GM18909 (cell line): Measurements from ENCODE around the gene HHIPL1.
A peak's percentile ranks its signal among the peaks of the same experiment; 100 is the strongest.

Source experiments
- ATAC-seq: cut with Tn5 transposase; IDR thresholded peaks from one replicate; pipeline ENCODE4 v1.9.1; 2021; ENCODE audit warnings: mild to moderate bottlenecking; ENCODE audit not compliant: unreplicated experiment, poor library complexity

Gene HHIPL1

DNA sequence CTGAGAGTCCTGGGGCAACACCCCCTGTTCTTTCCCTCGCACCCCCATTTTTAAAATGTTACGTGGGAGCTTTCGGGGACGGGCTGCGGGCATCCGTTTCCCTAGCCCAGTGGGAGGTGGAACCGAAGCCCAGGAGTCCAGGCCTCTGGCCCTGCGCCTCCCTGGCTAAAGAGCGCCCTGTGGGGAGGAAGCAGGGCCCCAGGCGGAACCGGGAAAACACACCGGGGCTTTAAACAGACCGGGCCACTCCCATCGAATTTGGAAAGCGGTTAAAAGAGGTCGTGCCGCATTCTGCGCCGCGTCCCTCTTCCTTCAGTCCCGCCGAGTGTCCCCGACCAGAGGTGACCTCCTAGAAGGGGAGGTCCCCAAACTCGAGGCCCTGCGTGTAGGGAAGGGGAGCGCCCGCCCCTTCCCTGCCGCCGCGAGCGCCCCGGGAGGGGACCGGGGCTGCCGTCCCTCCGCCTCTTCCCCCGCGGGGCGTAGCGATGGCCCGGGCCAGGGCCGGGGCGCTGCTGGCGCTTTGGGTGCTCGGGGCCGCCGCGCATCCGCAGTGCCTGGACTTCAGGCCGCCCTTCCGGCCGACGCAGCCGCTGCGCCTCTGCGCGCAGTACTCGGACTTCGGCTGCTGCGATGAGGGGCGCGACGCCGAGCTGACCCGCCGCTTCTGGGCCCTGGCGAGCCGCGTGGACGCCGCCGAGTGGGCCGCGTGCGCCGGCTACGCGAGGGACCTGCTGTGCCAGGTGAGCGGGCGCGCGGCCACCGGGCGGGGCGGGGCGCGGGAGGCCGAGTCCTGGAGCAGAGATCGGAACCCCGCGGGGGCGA lies at the start of gene HHIPL1:
Gene HHIPL1, plus strand, starts transcription at position 407 of the 822 bp plus-strand sequence. Its CDS starts 79 bp downstream, at position 486.
- no peak for ATAC-seq

DNA sequence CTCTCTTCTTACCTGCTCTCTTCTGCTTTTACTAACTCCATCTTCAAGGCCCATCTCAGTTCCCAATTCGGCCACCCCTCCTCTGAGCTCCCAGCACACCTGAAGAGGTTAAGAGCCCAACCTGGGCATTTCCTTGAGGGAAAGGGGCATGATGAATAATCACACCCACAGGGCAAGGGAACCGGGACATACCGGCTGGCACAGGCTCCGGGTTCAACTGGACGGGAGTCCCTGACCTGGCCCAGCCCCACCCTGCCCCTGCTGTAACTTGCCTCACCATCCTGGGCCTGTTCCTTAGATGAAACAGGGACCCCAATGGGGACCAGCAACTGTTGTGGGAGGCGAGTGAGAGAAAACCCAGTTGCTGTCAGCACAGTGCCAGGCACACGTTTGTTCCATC lies 49.4 kb upstream of the HHIPL1 start:
- peak; percentile 1 for ATAC-seq

DNA sequence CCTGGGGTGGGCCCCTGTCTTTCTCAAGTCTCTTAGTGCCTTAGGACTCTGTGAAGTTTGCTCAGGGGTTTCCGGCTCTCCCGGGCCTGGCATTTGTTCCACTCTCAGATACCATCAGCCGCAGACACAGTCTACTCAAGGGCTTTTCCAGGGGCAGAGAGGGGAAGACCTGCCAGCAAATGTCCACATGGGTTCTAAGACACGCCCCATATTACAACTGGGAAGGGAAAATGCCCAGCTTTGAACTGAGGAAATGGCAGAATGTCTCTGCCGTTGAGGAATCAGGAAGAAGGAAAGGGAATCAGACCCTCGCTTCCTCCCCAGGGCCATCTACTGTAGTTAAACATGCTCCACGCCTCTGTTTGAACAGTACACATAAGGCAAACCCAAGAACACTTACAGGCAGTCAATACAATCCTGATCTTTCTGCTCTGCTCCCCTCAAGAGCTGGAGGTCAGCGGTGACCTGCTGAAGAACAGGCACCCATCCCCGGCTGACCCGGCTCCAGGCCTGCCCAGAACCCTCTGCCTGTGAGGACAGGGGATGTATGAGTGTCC lies 48.8 kb upstream of the HHIPL1 start:
- no peak for ATAC-seq

DNA sequence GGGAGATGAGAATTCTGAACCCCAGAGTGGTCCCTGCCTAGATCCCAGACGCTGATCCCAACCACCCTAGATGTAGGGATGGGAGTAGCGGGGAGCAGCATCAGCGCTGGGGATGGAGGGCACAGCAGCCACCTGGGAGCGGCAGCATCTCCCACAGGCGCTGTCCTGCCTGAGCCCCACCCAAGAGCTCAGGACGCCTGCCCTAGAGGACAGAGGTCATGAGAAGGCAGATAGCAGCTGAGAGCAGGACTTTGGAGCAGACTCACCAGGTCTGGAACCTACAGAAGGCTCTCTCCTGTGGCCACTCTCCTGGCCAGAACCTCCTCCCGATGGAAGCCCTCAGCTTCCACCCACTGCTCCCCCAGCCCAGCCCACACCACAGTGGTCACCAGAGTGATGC lies 48.2 kb upstream of the HHIPL1 start:
- ATAC-seq: no peak

DNA sequence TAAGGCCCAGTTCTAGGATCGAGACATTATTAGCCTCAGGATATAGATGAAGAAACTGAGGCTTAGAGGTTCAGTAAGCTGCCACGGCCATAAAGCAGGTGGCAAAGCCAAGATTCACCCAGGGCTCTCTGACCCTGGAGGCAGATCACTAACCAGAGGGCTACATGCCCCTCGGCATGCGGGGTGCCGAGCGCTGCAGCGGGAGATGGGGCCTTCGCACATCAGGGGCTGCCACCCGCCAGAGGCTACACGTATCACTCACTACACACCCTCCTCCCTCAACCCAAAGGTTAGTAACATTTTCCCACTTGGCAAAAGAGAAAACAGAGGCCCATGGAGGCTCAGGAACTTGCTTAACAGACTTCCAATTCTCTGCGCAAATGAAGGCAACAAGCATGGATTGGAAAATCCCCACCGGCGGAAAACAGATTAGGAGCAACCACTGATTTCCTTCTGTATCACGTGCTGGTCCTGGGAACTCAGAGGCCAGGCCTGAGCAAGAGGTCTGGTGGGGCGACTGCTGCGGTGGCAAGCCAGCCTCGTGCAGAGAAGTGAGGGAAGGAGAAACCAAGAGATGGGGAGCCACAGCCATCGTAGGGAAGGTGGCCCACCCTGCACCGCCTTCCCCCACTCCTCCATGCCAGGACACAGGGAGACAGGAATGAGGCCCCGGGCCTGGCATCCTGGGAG lies 46.9 kb upstream of the HHIPL1 start:
- no peak for ATAC-seq

DNA sequence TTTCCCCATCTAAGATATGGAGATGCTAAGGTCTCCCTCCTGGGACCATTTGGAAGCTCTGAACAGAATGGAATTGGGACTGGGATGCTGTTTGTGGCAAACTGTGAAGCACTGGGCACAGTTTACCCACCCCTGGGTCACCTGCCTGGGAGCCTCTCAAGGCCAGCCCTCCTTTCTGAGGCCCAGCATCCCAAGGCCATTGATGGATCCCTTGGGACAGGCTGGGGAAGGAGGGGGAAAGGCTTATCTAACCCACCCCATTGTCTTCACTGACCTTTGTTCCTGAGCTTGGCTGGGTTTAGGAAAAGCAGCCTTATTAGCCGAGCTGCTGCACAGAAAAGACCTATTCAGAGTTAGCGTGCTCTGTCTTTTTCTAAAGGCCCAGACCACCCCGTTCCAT lies 46.2 kb upstream of the HHIPL1 start:
- ATAC-seq: no peak

DNA sequence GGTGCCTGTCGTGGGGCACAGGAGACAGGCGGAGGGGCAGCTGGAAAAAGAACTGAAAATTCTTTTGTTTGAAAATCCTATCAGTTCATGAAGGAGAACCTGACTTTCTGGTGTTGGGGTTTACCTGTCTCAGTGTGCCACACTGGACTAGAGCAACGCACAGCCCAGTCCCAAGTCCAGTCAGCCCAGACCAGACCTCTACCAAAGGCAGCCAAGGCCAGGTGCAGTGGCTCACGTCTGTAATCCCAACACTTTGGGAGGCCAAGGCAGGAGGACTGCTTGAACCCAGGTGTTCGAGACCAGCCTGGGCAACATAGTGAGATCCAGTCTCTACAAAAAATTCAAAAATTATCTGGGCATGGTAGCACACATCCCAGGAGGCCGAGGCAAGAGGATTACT lies 45.5 kb upstream of the HHIPL1 start:
- no peak for ATAC-seq

DNA sequence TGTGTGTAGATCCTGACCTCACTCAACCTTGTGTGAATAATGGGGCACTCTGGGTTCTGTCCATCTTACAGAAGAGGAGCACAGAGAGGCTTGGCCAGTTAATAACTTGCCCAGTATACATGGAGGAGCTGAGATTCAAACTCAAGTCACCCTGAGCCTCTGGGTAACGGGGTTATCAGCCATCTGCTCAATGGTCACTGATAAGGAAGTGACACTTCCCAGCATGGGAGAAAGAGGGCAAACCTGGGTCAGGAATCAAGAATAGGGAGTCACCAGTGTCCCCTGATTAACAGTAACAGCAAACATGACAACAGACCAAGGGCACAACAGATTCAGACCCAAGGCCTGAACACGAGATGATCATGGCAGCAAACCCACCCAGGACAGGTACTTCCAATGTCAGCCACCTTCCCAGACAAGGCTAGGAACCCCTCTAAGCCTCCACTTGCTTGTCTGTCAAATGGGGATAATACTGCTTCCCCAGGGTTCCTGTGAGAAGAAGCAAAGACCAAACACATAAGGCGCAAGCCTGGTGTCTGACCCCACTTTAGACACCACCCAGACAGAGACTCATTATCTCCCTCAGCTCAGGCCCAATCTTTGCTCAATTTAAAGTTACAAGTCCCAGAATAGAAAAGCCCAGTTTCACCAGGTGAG lies 44.6 kb upstream of the HHIPL1 start:
- no peak for ATAC-seq

DNA sequence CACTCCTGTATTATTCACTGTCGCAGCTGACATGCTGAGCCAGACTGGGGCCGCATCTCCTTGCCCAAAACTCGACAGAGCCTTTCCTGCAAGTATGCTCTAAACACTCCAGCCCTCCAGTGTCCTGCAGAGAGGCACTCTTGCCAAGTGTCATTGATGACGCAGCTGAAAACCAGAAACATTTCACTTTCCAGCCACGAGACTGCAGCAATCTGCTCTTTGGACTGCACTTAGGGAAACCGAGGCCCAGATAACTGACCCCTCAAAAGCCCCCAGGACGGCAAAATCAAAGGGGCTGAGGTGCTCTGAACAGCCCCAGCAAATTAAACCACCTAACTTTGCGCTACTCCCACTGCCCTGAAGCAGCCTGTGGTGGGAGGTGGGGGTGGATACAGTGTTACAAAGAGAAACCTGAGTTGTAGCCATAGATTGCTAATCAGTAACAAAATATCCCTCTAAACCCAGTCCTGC lies 43.5 kb upstream of the HHIPL1 start:
- no peak for ATAC-seq

DNA sequence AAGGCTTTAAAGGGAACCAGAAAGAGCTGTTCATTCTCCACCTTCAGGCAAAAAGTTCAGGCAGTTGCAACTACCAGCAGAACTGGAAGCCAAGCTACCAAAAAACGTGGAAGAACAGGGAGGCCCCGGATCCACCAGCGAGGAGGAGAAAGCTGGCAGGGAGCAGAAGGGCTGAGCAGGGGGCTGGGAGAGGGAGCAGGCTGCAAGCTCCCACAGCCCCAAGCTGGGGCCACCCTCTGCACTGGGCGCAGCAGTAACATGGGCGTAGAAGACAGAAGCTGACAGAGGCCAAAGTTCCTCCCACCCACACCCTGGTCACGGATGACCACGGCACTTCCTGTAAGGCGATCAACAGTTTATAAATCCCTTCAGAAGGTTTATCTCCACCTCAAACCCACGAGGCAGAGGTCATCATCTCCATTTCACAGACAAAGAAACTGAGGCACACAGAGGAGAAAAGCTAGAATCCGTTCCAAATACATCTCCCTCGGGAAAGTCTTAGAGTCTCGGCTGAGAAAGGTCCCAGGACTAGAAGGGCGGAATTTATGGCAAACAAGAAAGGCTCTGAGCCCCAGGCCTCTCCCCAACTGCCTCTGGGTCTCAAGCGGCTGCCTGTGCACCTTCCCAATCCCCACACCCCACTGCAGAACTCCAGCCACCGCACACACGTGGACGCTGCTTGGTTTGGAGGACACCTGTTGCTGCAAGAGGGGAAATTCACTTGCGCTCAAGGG lies 42.7 kb upstream of the HHIPL1 start:
- ATAC-seq: no peak

DNA sequence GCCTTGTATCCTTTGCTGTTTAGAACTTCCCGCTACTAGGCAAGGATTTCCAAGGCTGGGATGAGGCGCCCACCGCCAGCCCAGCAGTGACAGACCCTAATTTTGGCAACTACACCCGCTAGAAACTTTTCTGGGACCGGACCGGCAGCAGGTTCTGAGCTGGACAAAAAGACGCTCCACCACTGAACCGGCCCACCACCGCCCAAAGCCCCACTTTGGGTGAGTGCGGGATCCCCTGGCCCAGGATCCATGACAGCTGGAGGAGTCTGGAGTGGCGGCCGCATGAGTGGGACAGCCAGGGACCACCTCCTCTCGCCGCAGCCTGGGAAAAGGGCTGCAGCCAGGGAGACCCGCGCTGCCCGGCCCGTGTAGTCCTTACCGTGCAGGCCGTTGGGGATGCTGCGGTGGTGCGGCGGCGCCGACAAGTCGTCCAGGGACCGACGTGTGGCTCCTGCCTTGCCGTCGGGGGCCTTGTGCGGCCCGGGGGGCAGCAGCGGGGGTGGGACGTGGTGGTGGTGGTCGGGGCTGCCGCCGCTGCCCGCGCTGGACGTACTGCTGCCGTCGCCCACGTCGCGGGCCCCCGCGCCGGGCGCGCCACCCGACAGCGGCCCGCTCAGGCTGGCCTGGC lies 42.0 kb upstream of the HHIPL1 start:
- ATAC-seq: no peak

DNA sequence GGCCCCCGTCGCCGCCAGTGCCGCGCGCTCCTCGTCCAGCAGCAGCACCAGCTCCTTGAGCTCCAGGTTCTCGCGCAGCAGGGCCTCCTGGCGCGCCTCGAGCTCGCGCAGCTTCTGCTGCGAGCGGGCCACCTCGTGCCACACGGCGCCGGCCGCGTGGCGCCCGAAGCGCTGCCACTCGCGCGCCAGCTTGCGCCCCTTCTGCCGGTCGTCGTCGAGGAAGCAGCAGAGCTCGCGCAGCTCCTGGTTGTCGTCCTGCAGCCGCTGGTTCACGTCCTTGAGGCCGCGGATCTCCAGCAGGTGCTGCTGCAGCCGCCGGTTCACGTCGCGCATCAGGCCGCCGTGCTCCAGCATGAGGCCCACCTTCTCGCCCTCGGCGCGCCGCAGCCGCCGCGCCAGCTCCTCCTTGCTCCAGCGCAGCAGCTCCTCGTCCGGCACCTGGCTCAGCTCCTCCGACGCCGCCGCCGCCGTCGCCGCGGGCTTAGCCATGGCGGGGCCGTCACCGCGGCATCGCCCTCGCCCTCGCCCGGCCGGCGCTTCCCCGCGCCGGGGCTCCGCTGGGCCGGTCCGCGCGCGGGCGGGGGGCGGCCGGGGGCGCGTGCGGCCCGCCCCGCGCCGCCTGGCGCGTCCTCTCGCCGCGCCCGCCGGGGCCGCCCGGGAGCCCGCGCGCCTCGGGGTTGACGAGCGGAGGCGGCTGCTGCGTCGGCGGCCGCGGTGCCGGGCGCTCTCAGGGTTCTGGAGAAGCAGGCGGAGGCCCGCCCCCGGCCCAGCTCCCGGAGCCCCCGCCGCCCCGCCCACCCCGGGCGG lies 41.3 kb upstream of the HHIPL1 start, which contains the start of gene CCDC85C:
Gene CCDC85C, minus strand, starts transcription at position 737 of the 807 bp plus-strand sequence. Its CDS starts 248 bp downstream, at position 489.
- no peak for ATAC-seq

DNA sequence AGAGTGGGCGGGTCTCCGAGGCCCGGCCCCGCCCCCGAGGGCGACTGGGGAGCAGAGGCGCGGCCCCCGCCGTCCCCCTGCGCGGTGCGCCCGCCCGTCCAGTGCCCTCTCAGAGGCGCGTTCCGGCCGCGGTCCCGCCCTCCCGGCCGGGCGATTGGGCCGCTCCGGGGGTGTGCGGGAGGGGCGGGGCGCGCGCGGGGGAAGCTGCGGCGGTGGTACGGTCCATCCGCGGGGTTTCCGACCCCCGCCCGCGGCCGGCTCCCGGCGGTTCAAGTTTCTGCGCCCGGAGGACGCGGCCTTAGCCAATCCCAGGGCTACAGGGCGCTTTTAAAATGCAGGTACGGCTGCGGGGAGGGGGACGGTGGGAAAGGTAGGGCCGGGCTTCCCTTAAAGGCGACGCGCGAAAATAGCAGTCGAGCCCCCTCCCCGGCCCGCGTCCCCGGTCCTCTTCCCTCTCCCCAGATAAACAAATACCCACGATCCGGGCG lies 40.6 kb upstream of the HHIPL1 start:
- ATAC-seq: peak; percentile 87

DNA sequence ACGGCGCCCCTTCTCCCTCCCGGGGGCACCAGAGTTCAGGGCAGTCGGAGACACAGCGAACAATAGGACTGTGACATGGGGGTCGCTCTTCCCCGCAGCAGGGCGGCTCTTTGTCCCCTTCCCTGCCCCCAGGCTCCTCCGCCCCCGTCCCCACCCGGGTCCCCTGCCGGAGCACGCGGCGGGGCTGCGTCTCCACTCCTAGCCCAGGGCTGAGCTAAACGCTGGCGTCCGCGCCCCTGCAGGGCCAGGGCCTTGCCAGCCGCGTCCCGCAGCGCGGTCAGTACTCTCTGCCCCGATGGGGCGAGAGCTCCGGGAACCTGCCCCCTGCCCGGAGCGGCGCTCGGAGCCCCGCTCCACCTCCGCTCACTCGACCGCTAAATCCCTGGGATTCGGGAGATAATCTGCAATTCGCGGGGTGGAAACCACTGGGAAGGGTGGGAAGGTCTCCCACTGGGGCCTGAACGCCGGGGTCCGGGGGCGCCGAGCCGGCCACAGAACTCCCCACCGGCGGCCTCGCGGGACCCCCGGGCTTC lies 40.1 kb upstream of the HHIPL1 start:
- no peak for ATAC-seq

DNA sequence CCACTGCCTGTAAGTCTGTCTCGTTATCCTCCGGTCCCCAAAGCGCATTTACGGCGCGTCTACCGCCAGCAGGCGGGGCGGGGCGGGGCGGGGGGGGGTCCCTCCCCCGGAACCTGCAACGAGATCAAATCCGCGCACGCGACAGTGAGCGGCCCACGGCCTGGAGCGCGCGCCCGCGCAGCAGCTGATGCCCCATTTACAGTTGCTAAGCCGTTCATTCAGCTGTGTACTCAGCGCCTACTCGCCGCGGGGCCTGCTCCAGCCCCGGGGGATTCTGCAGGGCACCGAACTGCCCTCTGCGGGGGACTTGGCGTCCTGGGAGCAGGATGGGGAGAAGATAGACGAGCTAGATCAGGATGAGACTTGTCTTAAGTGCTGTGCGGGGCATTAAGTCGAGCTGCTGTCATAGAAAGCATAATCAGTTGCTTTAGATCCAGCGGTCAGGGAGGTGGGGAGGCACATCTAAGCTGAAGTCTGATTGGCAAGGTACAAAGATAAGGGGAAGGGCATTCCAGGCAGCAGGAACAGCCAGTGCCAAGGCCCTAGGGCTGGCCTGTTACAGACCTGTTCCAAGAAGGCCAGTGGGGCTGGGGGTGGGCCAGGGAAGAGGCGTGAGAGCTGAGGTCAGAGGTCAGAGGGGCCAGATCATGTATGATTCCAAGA lies 39.5 kb upstream of the HHIPL1 start:
- ATAC-seq: peak; percentile 39

DNA sequence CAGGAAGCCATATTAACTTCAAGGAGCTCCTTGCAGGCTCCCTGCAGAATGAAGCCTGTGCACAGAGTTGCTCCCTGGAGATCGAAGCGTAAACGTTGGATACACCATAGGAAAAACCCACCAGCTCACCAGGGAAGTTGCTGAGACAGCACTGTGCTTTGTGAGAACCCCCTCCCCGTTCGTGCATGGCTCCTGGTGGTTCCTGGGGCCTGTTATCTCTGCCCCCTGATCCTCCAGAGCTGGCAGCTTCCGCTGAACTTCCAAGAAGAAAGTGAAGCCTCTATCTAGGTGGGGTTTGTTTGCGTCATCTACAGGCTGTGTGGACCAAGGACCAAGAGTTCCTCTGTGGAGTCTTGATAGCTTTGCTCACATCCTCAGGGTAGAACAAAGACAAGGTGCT lies 38.6 kb upstream of the HHIPL1 start:
- no peak for ATAC-seq

DNA sequence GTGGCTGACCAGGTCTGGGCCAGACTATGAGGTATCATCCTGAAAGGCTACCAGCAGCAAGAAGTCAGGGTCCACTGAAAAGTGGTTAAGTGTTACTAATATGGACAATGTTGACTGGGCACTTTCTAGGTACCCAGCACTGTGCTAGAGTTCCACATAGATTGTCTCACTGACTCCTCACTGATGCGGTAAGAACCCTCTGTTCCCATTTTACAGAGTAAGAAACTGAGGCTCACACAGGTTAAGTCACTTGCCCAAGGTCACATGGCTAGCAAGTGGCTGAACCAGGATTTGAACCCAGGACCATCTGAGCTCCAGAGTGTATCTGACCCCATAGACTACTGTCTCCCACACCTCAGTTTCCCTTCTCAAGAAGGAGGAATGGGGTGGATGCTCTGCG lies 36.3 kb upstream of the HHIPL1 start:
- no peak for ATAC-seq
